Activated CD4-positive, alpha-beta T cell treated with anti-CD3 and anti-CD28 coated beads for 48 hours (primary cell): ENCODE measurements around the gene PPP1R11.
A peak's percentile ranks its signal among the peaks of the same experiment; 100 is the strongest.
"Not testable (repeated sequence)": the region's sequence is repeated elsewhere in the genome, so short reads cannot be mapped to it uniquely, and the experiment has no call there.

Experiments
- DNase-seq: peaks from one replicate; pipeline ENCODE4 v3.0.0-alpha.2; 2020

The PPP1R11 gene

GRCh38 chr6:30066577-30067459, at the start of gene PPP1R11:
PPP1R11 (plus strand) TSS chr6:30067198; CDS start chr6:30067411, 213 bp downstream.
- DNase-seq = peak; percentile 99

GRCh38 chr6:30019819-30020218, 47.2 kb upstream of the PPP1R11 start:
- no peak for DNase-seq

GRCh38 chr6:30020626-30021025, 46.4 kb upstream of the PPP1R11 start:
- no peak for DNase-seq

GRCh38 chr6:30022189-30022588, 44.8 kb upstream of the PPP1R11 start:
- no peak for DNase-seq

GRCh38 chr6:30022712-30023111, 44.3 kb upstream of the PPP1R11 start:
- DNase-seq = not testable (repeated sequence)

- DNase-seq = no peak
Observed at GRCh38 chr6:30025186-30025585, 41.8 kb upstream of the PPP1R11 start.

- DNase-seq = no peak
Observed at GRCh38 chr6:30029588-30029987, 37.4 kb upstream of the PPP1R11 start.

GRCh38 chr6:30031381-30031780, 35.6 kb upstream of the PPP1R11 start:
- no peak for DNase-seq

- not testable (repeated sequence) for DNase-seq
Observed at GRCh38 chr6:30033440-30033839, 33.6 kb upstream of the PPP1R11 start.

- no peak for DNase-seq
Observed at GRCh38 chr6:30035784-30036183, 31.2 kb upstream of the PPP1R11 start.

GRCh38 chr6:30037182-30037788, 29.7 kb upstream of the PPP1R11 start:
- DNase-seq = no peak

- no peak for DNase-seq
Observed at GRCh38 chr6:30041221-30041620, 25.8 kb upstream of the PPP1R11 start.

GRCh38 chr6:30041821-30042220, 25.2 kb upstream of the PPP1R11 start:
- DNase-seq = no peak

- no peak for DNase-seq
Observed at GRCh38 chr6:30042476-30042875, 24.5 kb upstream of the PPP1R11 start.

GRCh38 chr6:30042914-30043313, 24.1 kb upstream of the PPP1R11 start:
- DNase-seq = no peak

GRCh38 chr6:30043744-30044143, 23.3 kb upstream of the PPP1R11 start:
- DNase-seq = no peak

- DNase-seq = no peak
Observed at GRCh38 chr6:30044630-30045029, 22.4 kb upstream of the PPP1R11 start.

- no peak for DNase-seq
Observed at GRCh38 chr6:30047220-30047619, 19.8 kb upstream of the PPP1R11 start.

GRCh38 chr6:30053682-30054081, 13.3 kb upstream of the PPP1R11 start:
- no peak for DNase-seq

GRCh38 chr6:30055513-30055912, 11.5 kb upstream of the PPP1R11 start:
- no peak for DNase-seq

GRCh38 chr6:30060606-30061091, 6.3 kb upstream of the PPP1R11 start:
- DNase-seq = peak; percentile 48

- peak; percentile 90 for DNase-seq
Observed at GRCh38 chr6:30061092-30061857, 5.7 kb upstream of the PPP1R11 start, which contains the start of gene POLR1H. POLR1H (plus strand) TSS chr6:30061265; CDS start chr6:30061525, 260 bp downstream.

- DNase-seq = peak; percentile 54
Observed at GRCh38 chr6:30061858-30062458, 5.0 kb upstream of the PPP1R11 start.
